Activated CD8-positive, alpha-beta memory T cell treated with anti-CD3 and anti-CD28 coated beads for 36 hours (primary cell): ENCODE data around the gene VEGFA. TPM values are rescaled to one million over a fixed set of nuclear protein-coding genes. Genes with fewer than 3 reads are reported as not detected.

Experiments
- CTCF ChIA-PET: fragments of 350-600 bp; sonication (Branson Sonifier 250); formaldehyde crosslinking; loops from one replicate; lab custom pipeline; 2021; ENCODE audit warnings: antibody characterized with exemption; lab: Charles Lee
- POLR2A ChIA-PET: fragments of 350-600 bp; sonication (Branson Sonifier 250); formaldehyde crosslinking; loops from one replicate; lab custom pipeline; 2021; ENCODE audit warnings: antibody characterized with exemption; lab: Charles Lee
- total RNA-seq, 2 experiments: library from RNA; stranded (reverse); gene quantifications; one replicate each; pipeline ENCODE4 v1.2.3, GENCODE V29; 2021

VEGFA gene
- total RNA-seq, 2 experiments from 2014 or later: 45.9 to 47.2 TPM

GRCh38 chr6:43748765-43749164 lies 21.2 kb upstream of the VEGFA start:
- ChIA-PET CTCF (interaction anchor here (0.9 to 1.5 kb wide), 3 partner anchors 21 to 348 kb away, joined by 3 to 4 read pairs (median 3); no protein-coding TSS in a partner anchor), POLR2A (no interaction called here)

- CTCF ChIA-PET: interaction anchor here (0.9 to 1.5 kb wide), 3 partner anchors 20 to 347 kb away, joined by 3 to 4 read pairs (median 3); no protein-coding TSS in a partner anchor
Observed at GRCh38 chr6:43749461-43749860, 20.6 kb upstream of the VEGFA start.

GRCh38 chr6:43750622-43751021 lies 19.4 kb upstream of the VEGFA start:
- ChIA-PET CTCF (interaction anchor here (1.0 kb wide), 1 partner anchor 24 kb away, joined by 3 read pairs; no protein-coding TSS in a partner anchor), POLR2A (no interaction called here)

More at GRCh38 chr6:43749461-43749860, 20.6 kb upstream of the VEGFA start:
- POLR2A ChIA-PET: no interaction called here

GRCh38 chr6:43753570-43754183 lies 16.3 kb upstream of the VEGFA start:
- ChIA-PET POLR2A (no interaction called here), CTCF (interaction anchor here (0.7 to 1.3 kb wide), 2 partner anchors 16 to 235 kb away, joined by 3 to 6 read pairs; no protein-coding TSS in a partner anchor)

- CTCF ChIA-PET: interaction anchor here (1.1 to 1.9 kb wide), 2 partner anchors 69 to 91 kb away, joined by 3 to 6 read pairs; no protein-coding TSS in a partner anchor
- POLR2A ChIA-PET: no interaction called here
Observed at GRCh38 chr6:43757966-43758616, 11.9 kb upstream of the VEGFA start.

- POLR2A ChIA-PET: no interaction called here
- CTCF ChIA-PET: interaction anchor here (1.9 to 2.8 kb wide), 2 partner anchors 11 to 70 kb away, joined by 6 to 8 read pairs; partner anchors contain the start of gene VEGFA
Observed at GRCh38 chr6:43758617-43759050, 11.4 kb upstream of the VEGFA start.

- CTCF ChIA-PET: interaction anchor here (0.7 to 2.8 kb wide), 3 partner anchors 10 to 71 kb away, joined by 3 to 8 read pairs (median 6); partner anchors contain the start of gene VEGFA
- POLR2A ChIA-PET: no interaction called here
Observed at GRCh38 chr6:43759136-43759906, 10.7 kb upstream of the VEGFA start.

- ChIA-PET CTCF (interaction anchor here (0.6 to 2.8 kb wide), 3 partner anchors 9 to 90 kb away, joined by 3 to 8 read pairs (median 3); partner anchors contain the start of gene VEGFA), POLR2A (no interaction called here)
Observed at GRCh38 chr6:43759907-43760206, 10.2 kb upstream of the VEGFA start.

GRCh38 chr6:43760210-43761168 lies 9.5 kb upstream of the VEGFA start:
- ChIA-PET CTCF (interaction anchor here (0.6 to 2.8 kb wide), 5 partner anchors 9 to 318 kb away, joined by 3 to 8 read pairs (median 3); partner anchors contain the start of gene VEGFA), POLR2A (no interaction called here)

DNA sequence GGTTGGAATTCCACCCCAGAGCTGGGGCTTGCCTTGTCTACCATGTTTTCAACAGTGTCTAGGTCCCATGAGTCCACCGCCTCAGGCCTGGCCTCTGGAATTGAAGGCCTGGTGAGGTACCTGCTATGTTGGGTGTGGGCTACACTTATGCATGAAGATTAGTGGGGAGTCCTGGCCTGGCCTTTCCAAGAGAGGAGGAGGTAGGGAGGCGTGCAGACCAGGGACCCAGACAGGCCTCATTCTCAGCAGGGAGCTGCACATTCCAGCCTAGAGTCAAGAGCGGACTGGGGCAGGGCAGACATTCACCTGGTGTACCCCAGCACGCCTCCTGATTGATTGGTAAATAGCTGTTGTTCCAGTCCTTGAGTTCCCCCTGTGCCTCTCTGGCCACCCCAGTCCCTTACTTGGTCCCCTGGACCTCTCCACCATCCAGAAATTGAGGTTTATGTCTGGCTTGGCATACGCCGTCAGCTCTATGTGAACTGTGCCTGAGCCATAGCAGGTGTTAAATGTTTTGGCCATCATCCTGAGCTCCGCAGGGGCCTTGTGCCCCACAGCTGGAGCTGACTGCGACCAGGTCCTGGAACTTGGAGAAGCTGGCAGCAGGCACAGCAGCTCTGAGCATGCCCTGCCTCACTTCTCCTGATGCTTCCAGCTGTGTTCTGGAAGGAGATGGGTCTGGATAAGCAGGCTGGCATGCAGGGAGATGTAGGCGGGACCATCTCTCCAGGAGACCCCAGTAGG lies 8.2 kb upstream of the VEGFA start:
- ChIA-PET CTCF (interaction anchor here (0.6 to 1.7 kb wide), 5 partner anchors 11 to 474 kb away, joined by 3 to 5 read pairs (median 4); no protein-coding TSS in a partner anchor), POLR2A (interaction anchor here (0.5 to 0.6 kb wide), 2 partner anchors 48 to 125 kb away, joined by 4 to 6 read pairs; no protein-coding TSS in a partner anchor)

DNA sequence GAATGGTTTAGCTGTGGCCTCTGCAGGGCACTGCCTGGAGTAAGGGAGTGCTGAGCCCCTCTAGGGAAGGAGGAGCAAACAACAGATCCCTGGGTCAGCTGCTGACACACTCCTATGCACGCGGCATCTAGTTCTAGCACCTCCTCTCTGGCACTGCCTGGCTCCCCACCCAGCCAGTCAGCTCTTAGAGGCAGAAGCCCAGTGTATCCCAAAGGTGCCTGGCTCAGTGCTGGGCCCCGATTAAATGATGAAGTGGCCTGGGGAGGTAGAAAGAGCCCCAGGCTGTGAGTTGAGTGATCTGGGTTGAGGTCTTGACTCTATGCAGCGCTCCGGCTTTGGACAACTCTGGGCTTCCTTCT lies 7.6 kb upstream of the VEGFA start:
- POLR2A ChIA-PET: interaction anchor here (0.5 to 0.8 kb wide), 3 partner anchors 10 to 125 kb away, joined by 4 to 6 read pairs (median 4); no protein-coding TSS in a partner anchor

DNA sequence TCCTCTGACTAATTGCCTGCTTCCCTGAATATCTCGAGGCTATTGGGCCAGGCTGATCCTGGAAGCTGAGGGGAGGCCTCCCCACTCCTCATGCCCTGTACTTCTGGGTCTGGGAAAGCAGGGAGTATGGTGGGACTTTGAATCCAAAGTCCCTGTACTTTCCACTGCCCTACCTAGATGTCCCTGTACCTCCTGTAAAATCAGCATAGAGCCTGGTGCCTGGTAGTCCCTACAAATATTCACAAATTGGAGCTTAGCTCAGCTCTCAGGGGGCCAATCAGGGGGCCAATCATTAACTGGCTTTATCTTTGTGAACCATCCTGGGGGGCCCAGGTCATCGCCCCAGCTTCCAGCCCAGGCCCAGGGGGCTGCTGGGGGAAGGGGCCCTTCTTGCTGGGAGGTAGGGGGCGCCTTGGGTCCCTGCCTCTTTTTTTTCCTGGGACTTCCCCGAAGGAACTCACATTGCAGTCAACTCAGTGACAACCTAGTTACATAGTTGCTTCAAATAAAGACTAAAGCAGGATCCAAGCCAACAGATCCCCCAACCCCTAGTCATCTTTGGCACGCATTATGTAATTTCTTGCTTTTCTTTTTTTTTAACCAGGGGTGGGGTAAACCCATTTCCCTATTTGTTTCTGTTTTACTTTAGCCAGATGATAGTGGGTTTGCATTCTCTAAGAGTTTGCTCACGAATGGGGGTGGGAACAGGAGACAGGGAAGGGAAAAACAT lies 6.9 kb upstream of the VEGFA start:
- ChIA-PET CTCF (interaction anchor here (0.7 to 2.4 kb wide), 4 partner anchors 10 to 312 kb away, joined by 3 to 7 read pairs (median 4); no protein-coding TSS in a partner anchor), POLR2A (interaction anchor here (0.8 kb wide), 1 partner anchor 9 kb away, joined by 4 read pairs; no protein-coding TSS in a partner anchor)

More for the DNA sequence above, 7.6 kb upstream of the VEGFA start:
- CTCF ChIA-PET: interaction anchor here (1.1 to 1.7 kb wide), 3 partner anchors 11 to 313 kb away, joined by 3 to 5 read pairs (median 5); no protein-coding TSS in a partner anchor

DNA sequence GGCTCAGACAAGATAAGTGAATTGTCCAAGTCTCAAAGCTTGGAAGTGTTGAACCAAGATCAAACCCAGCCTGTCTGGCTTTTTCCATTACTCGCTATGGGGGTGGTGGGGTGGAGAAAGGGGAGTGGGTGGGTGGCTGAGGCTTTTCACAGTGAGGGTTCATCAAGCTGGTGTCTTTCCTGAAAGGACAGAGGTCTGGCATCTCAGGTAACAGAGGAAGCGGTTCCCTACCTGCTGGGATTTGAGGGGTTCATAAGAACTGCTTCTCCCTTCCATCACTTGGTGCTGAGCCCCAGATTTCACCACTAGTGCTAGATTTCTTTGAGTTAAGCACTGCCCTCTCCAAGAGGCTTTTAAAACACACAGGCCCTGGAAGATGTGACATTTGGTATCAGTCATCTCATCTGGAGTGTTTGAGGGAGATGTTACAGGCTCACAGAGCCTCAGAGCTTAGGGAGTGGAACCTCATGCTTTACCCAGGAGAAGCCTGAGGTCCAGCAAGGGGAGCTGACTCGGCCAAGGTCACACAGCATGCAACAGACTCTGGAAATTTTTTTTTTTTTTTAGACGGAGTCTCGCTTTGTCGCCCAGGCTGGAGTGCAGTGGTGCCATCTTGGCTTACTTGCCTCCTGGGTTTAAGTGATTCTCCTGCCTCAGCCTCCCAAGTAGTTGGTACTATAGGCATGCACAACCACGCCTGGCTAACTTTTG lies 6.0 kb upstream of the VEGFA start:
- ChIA-PET POLR2A (no interaction called here), CTCF (interaction anchor here (2.4 kb wide), 1 partner anchor 10 kb away, joined by 7 read pairs; no protein-coding TSS in a partner anchor)

DNA sequence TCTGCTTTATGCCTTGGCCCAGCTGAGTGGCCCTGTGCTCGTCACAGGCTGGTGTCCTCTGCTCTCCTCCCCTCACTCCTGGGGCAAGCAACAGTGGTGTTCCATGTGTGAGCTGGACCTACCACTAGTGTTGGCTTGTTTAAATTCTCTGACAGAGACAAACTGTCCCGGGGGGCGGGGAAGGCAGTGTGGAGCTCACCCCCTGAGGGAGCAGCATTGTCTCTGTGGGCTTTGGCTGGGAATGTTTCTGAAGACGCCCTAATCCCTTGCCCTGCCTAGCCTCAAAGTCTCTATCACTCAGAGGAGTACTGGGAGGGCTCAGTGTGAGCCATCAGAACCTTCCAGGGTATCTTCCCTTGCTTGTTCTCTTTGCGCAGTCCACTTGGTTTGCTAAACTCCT lies 5.2 kb upstream of the VEGFA start:
- CTCF ChIA-PET: interaction anchor here (2.4 kb wide), 1 partner anchor 10 kb away, joined by 7 read pairs; no protein-coding TSS in a partner anchor
- POLR2A ChIA-PET: no interaction called here

DNA sequence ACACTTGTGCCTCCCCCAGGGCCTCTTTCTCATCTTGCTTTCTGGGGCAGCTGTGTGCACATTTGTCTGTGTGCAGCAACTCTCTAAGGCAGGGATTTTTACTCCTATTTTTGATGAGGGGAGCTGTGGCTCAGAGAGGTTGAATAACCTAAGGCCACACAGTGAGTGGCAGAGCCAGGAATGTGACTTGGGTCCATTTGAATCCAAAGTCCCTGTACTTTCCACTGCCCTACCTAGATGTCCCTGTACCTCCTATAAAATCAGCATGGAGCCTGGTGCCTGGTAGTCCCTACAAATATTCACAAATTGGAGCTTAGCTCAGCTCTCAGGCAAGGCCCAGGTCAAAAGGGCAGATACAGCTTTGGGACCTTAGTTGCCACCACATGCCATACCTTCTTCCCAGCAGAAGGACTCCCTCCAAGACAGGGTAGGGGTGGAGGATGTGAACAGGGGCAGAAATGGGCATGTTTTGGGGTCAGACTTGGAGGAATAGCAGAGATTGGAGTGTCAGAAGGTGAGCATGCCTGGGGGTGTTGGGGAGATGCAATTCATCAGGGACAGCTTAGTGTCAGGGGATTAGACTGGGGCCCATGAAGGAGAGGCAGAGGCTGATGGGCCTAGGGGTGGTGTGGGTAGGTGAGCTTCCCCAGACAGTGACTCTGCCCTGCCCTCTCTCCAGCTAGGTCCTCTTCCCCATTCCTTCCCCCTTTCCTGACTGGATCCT lies 4.1 kb upstream of the VEGFA start:
- ChIA-PET CTCF (interaction anchor here (2.4 kb wide), 1 partner anchor 8 kb away, joined by 7 read pairs; no protein-coding TSS in a partner anchor), POLR2A (interaction anchor here (0.7 to 0.9 kb wide), 2 partner anchors 42 to 309 kb away, joined by 3 to 7 read pairs; no protein-coding TSS in a partner anchor)
